Activated T-cell treated with anti-CD3 and anti-CD28 coated beads, Interleukin-2, amount 50 U/mL, for 48 hours (primary cell): ENCODE results near the gene ADGRF4.

Experiments
- DNase-seq, 2 experiments: peaks; one replicate each; pipeline ENCODE4 v3.0.0-alpha.2; 2020

The ADGRF4 gene

GRCh38 chr6:47686411-47686810 is 12.0 kb upstream of the ADGRF4 start:
- no peak for DNase-seq

- DNase-seq: no peak
These were observed 10.9 kb upstream of the ADGRF4 start for GRCh38 chr6:47687432-47687831.

GRCh38 chr6:47690214-47690613 is 8.2 kb upstream of the ADGRF4 start:
- DNase-seq: no peak

GRCh38 chr6:47690791-47691190 is 7.6 kb upstream of the ADGRF4 start:
- DNase-seq: no peak

DNA sequence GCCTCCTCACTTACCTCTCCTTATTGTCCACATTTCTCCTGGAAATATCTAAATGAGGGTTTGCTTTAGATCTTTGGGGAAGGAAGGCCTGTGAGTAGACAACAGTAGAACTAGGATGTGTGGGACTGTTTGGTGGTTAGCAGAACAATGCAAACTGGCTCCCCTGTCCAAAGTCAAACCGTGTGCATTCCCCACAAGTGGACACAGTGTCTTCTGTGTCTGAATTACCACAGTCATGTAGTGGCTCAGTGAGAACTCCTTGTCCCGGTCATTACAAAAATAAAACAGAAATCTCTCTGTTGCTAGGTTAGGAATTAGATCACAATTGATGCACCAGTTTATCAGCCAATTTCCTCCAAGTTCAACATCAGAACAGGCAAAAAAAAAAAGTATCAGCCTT is 455 bp upstream of the ADGRF4 start:
- DNase-seq: no peak

DNA sequence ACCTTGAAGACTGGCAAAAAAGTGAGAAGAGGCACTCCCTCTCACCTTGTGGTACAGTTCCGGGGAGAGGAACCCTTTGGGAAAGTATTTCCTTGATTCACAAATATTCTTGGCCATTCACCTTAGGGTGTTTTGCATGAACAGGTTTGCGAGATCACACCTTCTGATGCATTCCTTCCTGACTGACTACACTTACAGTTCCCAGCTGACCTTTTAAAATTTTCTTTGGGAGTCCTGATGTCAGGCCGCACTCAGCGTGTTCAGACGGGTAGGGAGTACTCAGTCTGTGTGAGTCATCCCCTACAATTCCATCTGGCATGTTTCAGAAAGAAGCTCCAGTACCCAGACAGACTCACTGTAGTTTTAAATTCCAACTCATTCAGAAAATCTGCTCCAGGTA is 1.7 kb downstream of the ADGRF4 start:
- DNase-seq: no peak

DNA sequence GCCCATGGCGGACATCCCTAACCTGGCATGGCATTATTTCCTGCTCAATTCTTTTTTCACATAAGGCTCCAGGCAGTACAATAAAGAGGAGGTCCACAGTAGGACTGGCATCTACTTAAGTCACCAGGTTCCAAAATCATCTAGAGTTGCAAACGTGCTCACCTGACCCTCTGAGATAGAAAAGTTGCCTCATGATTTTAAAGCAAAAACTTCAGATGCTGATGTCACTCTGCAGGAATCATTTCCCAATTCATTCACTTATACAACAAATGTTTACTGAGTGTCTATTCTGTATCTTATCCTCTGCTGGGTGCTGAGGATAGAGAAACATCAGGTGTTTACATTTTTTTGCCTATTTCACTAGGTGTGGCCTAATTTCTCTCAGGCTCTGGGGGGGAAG is 2.2 kb downstream of the ADGRF4 start:
- no peak for DNase-seq

- no peak for DNase-seq
These were observed 3.0 kb downstream of the ADGRF4 start for GRCh38 chr6:47701363-47701762.

DNA sequence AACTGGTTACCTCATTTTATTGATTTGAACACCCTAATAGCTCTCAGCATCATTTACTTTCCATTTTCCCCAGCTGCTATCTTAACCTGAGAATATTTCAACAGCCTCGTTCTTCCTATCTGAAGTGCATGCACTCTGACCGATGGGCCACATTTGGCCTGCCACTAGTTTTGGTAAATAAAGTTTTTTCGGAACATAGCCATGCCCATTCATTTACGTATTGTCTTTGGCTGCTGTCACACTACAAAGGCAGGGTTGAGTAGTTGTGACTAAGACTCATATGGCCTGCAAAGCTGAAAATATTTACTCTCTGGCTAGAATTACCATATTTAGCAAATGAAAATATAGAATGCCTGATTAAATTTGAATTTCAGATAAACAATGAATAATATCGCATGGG is 10.8 kb downstream of the ADGRF4 start:
- DNase-seq: no peak

DNA sequence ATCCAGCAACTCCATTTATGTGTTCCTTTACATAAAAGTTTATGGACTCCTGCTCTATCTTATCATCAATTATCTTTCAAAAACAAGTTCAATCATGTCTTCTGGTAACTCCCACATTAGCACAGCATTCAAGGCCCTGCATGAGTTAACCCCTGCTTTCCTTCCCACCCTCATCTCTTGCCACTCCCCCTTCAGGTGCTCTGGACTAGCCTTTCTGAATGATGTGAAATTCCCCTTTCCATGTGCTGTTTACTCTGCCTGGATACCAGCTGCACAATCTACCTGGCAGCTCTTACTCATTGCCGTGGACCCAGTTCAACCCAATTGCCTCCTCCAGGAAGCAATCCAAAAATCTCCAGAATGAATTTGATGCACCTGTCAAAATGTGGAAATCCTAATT is 11.9 kb downstream of the ADGRF4 start:
- DNase-seq: no peak

GRCh38 chr6:47713200-47713599 is 14.8 kb downstream of the ADGRF4 start:
- DNase-seq: no peak

DNA sequence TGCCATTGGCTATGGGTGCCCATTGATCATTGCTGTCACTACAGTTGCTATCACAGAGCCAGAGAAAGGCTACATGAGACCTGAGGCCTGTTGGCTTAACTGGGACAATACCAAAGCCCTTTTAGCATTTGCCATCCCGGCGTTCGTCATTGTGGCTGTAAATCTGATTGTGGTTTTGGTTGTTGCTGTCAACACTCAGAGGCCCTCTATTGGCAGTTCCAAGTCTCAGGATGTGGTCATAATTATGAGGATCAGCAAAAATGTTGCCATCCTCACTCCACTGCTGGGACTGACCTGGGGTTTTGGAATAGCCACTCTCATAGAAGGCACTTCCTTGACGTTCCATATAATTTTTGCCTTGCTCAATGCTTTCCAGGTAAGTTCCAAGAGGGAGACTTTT is 16.4 kb downstream of the ADGRF4 start:
- DNase-seq: no peak

DNA sequence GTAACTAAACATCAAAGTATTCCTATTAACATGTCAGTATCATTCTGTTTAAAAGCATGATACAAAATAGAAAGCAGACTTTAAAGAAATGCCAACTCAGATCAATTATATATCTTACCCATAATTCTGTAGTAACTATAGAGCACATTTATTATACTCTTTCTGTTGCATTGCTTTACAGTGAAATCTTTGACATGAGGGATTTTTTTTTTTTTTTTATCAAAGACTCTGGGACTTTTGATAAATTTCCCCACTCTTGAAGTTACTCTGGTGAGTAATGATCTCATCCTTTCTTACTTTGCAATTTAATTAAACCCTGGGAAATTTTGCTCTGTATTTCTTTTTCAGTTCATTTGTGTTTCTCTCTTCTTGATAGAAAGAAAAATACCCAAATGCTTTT is 17.4 kb downstream of the ADGRF4 start:
- no peak for DNase-seq

- no peak for DNase-seq
These were observed 17.8 kb downstream of the ADGRF4 start for GRCh38 chr6:47716207-47716606.

DNA sequence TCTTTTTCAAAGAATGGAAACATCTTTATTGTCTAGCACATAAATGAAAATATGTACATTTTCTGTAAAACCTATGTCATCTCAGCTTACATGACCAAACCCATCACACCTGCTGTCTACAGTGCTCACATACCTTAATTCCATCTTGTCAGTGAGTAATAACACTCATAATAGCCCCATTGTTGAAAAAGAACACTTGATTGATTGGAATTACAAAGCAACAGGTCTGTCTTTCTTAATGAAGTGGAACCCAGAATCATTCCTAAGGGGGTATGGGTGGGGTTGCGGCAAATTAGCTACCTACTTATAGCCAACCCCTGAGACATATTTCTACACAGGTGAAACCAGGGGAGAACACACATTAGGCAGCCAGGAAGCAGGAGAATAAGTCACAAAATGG is 20.2 kb downstream of the ADGRF4 start:
- DNase-seq: no peak

- DNase-seq: no peak
These were observed 22.8 kb downstream of the ADGRF4 start for GRCh38 chr6:47721189-47721588.

DNA sequence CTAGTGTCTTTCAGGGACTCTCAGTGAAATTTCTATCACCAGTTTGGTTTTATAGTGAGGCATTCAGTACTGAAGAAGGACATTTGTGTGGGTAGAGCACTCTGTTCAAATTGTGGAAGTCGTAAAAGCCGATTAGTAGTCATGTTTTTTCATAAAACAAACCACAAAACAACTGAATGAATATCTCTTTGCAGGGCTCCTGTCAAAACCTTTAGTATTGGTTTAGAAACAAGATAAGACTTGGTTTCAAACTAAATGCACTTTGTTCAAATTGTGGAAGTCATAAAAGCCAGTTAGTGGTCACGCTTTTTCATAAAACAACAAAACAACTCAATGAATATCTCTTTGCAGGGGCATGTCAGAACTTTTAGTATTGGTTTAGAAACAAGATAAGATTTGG is 23.8 kb downstream of the ADGRF4 start:
- no peak for DNase-seq

DNA sequence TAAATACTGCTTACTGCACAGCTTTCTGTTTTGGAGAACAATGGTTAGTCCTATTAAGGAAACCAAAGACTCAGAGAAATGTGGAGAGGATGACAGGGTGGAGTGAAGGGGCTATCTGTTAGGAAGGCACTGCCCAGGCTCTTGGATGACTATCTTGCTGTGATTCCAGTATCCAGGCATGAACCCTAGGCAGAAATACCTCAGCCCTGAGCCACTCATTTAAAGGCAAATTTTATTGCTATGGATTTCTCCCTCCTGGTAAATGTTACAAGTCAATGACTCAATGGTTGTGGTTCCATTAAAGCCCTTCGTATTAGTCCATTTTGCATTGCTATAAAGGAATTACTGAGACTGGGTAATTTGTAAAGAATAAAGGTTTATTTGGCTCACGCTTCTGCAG is 25.9 kb downstream of the ADGRF4 start:
- no peak for DNase-seq

GRCh38 chr6:47727391-47727790 is 29.0 kb downstream of the ADGRF4 start:
- DNase-seq: no peak

- no peak for DNase-seq
These were observed 30.6 kb downstream of the ADGRF4 start for GRCh38 chr6:47729019-47729418.

DNA sequence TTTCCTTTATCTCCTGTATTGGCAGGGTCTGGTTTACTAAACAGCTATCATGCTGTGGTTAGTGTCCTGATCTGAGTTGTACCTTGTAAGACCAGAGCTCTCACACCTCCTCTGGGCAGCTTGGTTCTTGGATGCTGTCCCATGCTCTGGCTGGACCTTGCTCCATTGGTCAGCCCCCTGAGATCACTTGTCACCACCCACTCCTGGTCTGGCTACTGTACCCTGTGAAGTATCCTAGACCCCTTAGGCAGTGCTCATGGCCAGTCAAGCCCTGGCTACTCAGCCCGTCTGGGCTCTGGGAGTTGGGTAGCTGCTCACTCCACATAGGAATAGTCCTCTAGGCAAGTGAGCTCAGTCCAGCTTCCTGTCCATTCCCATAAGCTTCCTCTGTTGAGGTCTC is 31.1 kb downstream of the ADGRF4 start:
- DNase-seq: no peak

DNA sequence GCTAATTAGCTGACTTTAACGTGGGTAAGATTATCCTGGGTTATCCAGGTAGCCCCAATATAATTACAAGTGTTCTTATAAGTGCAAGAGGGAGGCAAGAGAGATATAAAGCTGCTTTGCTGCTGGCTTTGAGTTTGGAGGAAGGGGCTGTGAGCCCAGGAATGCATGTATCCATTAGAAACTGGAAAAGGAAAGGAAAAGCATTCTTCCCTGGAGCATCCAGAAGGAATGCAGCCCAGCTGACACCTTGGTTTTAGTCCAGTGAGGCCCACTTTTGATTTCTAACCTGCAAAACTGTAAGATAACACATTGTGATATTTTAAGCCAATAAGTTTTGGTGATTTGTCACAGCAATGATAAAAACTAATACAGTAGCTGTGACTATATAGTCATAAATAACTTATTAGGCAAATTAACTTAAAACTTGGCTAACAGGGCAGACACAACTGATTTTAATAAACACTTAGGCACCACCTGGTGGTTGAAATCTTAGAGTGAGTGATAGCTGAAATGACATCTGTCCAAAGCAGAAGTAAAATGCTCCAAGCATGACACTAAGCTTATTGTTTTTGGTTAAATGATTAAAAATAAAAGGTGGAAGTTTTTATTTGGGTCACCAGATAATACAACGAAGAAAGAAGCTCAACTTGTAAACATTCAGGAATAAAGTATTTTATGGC is 35.6 kb downstream of the ADGRF4 start:
- no peak for DNase-seq

- DNase-seq: no peak
These were observed 36.6 kb downstream of the ADGRF4 start for GRCh38 chr6:47734831-47735481.

DNA sequence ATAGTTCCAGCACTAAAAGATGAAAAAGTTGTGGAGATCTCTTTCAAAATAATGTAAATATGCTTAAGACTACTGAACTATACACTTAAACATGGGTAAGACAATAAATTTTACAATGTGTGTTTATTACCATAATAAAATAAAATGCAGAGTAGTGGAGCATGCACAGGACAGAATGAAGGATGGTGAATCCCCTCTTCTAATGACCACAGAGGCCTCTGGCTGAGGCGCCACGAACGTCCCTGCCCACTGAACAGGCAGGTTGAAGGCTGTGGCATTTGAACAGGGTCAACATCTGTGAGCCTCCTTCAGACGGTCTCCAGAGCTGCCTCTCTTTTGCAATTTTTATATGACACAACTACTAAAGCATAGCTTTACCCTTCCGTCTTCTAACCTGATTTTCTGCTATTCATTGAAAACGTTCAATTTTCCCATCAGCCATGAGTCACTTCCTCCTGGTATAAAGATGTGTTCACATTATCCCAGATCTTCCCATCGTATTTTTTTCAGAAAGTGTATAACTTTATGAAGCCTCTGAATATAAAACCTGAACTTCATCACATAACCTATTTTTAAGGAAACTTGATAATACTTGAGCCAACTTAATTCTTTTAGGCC is 37.8 kb downstream of the ADGRF4 start:
- no peak for DNase-seq

DNA sequence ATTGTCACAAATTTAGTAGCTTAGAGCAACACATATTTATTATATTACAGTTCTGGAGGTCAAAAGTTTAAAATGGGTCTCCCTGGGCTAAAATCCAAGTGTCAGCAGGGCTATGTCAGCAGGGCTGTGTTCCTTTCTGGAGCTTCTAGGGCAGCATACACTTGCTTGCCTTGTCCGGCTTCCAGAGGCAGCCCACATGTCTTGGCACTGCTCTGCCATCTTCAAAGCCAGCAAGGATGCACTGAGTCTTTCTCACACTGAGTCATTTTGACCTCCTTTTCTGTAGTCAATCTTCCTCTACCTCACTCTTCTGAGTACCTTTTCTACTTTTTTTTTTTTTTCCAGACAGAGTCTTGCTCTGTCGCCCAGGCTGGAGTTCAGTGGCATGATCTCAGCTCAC is 39.0 kb downstream of the ADGRF4 start:
- no peak for DNase-seq
